Measurements from ENCODE around the gene STARD8.
"Not testable (repeated sequence)": the region's sequence is repeated elsewhere in the genome, so short reads cannot be mapped to it uniquely, and the experiment has no call there.

STARD8 gene

GRCh38 chrX:68686097-68686977 lies 38.9 kb downstream of the STARD8 start:
- H3K9me3 ChIP-seq (ENCODE audit: control insufficient read depth in 5 of 5, low read length in 5 of 5), result peaks cover 0 to 3% (median 0%) of the 10 kb centered on the region in 5 donors
- H3K27ac ChIP-seq (ENCODE audit: low read depth, low read length), result peak overlapping the region; percentile 35
- H3K36me3 ChIP-seq (ENCODE audit: control insufficient read depth in 5 of 5, insufficient read depth in 5 of 5, low read length in 5 of 5), result no peaks in the 10 kb centered on the region
- peaks cover 0 to 49% (median 9%) of the 10 kb centered on the region in 5 donors for H3K4me1 ChIP-seq (ENCODE audit: control insufficient read depth in 5 of 5, insufficient read depth in 5 of 5, low read length in 5 of 5)
- peaks cover 0 to 25% (median 10%) of the 10 kb centered on the region in 5 donors for H3K27me3 ChIP-seq (ENCODE audit: control insufficient read depth in 5 of 5, insufficient read depth in 4 of 5, low read length in 5 of 5)
- H3K4me3 ChIP-seq (ENCODE audit: low read depth in 1 of 5, low read length in 5 of 5), result peak overlapping the region; percentile 42 to 60 (median 43)
- peak overlapping the region in 1 of 5 donors; percentile 57 for H3K9ac ChIP-seq (ENCODE audit: low read length in 5 of 5)

DNA sequence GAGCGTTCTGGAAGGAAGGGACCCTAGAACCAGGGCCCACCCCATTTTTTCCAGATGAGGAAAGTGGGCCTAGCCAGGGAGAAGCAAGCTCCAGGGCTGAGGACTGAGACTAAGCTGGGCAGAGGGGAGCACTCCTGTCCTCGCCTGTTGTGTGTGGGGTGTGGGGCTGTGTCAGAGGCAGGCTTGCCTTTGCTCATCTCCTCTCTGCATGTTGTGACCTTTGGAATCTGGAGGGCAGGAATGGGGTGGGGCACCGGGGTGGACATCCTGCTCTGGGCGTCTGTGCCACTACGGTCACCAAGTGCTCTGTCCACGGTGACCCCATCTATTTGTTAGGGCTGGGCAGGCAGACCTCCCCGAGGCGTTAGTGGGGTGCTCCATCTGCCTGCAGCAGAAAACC lies 41.5 kb downstream of the STARD8 start:
- not testable (repeated sequence) for H3K9me3 ChIP-seq (ENCODE audit: control insufficient read depth in 5 of 5, low read length in 5 of 5); H3K4me3 ChIP-seq (ENCODE audit: low read depth in 1 of 5, low read length in 5 of 5); H3K36me3 ChIP-seq (ENCODE audit: control insufficient read depth in 5 of 5, insufficient read depth in 5 of 5, low read length in 5 of 5); H3K9ac ChIP-seq (ENCODE audit: low read length in 5 of 5); H3K27ac ChIP-seq (ENCODE audit: low read depth, low read length)
- Histone ChIP-seq H3K4me1 (ENCODE audit: control insufficient read depth in 5 of 5, insufficient read depth in 5 of 5, low read length in 5 of 5) (peaks cover 0 to 45% (median 9%) of the 10 kb centered on the region in 5 donors), H3K27me3 (ENCODE audit: control insufficient read depth in 5 of 5, insufficient read depth in 4 of 5, low read length in 5 of 5) (peaks cover 0 to 17% (median 7%) of the 10 kb centered on the region in 5 donors)

DNA sequence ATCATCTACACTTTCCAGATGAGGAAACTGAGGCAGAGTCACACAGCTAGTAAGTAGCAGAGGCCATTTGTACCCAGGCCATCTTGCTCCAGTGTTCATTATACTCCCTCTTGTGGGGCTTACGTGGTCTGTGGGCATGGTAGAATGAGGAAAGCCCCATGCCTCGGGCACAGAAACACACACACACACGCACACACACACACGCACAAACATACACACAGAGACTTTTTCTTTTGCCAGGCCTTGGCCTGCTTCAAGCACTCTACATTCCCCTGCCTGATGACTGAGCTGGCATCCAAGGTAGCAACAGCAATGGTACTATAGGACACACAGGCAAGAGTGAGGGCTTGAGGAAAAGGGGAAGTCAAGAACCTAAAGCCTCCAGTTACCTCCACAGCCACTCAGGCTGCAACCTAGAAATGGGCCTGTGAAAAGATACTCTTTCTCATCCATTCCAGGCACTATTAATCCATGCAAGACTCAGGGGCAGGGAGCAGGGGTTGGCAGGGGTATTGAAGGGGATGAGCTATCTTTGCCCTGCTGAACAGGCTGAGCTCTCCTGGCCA lies 43.6 kb downstream of the STARD8 start:
- no peak overlapping the region for H3K4me3 ChIP-seq (ENCODE audit: low read depth in 1 of 5, low read length in 5 of 5)
- no peak overlapping the region for H3K9ac ChIP-seq (ENCODE audit: low read length in 5 of 5)
- peaks cover 0 to 11% (median 7%) of the 10 kb centered on the region in 5 donors for H3K27me3 ChIP-seq (ENCODE audit: control insufficient read depth in 5 of 5, insufficient read depth in 4 of 5, low read length in 5 of 5)

DNA sequence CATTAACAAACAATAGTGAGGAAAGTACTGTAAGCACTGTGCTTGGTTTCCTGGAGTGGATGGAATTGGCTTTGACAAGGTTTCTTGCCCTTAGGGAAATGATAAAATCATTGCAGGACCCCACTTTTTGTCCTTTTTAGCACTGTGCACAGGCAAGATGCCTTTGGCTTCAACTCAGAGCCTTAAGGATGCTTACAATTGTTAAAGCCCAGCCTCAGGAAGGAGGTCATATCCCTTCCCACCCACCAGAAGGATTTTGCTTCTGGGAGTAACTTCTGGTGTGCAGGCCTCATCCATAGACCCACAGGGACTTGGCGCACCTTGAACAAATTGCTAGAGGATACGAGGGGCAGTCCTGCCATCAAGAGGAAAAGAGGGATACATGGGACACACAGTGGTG lies 44.5 kb downstream of the STARD8 start:
- no peak overlapping the region for H3K4me3 ChIP-seq (ENCODE audit: low read depth in 1 of 5, low read length in 5 of 5)
- H3K27me3 ChIP-seq (ENCODE audit: control insufficient read depth in 5 of 5, insufficient read depth in 4 of 5, low read length in 5 of 5), result peaks cover 0 to 11% (median 6%) of the 10 kb centered on the region in 5 donors
- no peak overlapping the region for H3K9ac ChIP-seq (ENCODE audit: low read length in 5 of 5)
- no peaks in the 10 kb centered on the region for H3K36me3 ChIP-seq (ENCODE audit: control insufficient read depth in 5 of 5, insufficient read depth in 5 of 5, low read length in 5 of 5)
- H3K4me1 ChIP-seq (ENCODE audit: control insufficient read depth in 5 of 5, insufficient read depth in 5 of 5, low read length in 5 of 5), result peaks cover 0 to 32% (median 5%) of the 10 kb centered on the region in 5 donors
- no peak overlapping the region for H3K27ac ChIP-seq (ENCODE audit: low read depth, low read length)
- no peaks in the 10 kb centered on the region for H3K9me3 ChIP-seq (ENCODE audit: control insufficient read depth in 5 of 5, low read length in 5 of 5)

More for the DNA sequence above, 43.6 kb downstream of the STARD8 start:
- Histone ChIP-seq H3K27ac (ENCODE audit: low read depth, low read length) (peak overlapping the region; percentile 30), H3K9me3 (ENCODE audit: control insufficient read depth in 5 of 5, low read length in 5 of 5) (no peaks in the 10 kb centered on the region), H3K36me3 (ENCODE audit: control insufficient read depth in 5 of 5, insufficient read depth in 5 of 5, low read length in 5 of 5) (no peaks in the 10 kb centered on the region), H3K4me1 (ENCODE audit: control insufficient read depth in 5 of 5, insufficient read depth in 5 of 5, low read length in 5 of 5) (peaks cover 0 to 34% (median 13%) of the 10 kb centered on the region in 5 donors)

- no peaks in the 10 kb centered on the region for H3K36me3 ChIP-seq (ENCODE audit: control insufficient read depth in 5 of 5, insufficient read depth in 5 of 5, low read length in 5 of 5)
- H3K27ac ChIP-seq (ENCODE audit: low read depth, low read length), result no peak overlapping the region
- H3K9ac ChIP-seq (ENCODE audit: low read length in 5 of 5), result no peak overlapping the region
- H3K4me1 ChIP-seq (ENCODE audit: control insufficient read depth in 5 of 5, insufficient read depth in 5 of 5, low read length in 5 of 5), result peaks cover 0 to 37% (median 5%) of the 10 kb centered on the region in 5 donors
- H3K27me3 ChIP-seq (ENCODE audit: control insufficient read depth in 5 of 5, insufficient read depth in 4 of 5, low read length in 5 of 5), result peaks cover 0 to 11% (median 4%) of the 10 kb centered on the region in 5 donors
- no peaks in the 10 kb centered on the region for H3K9me3 ChIP-seq (ENCODE audit: control insufficient read depth in 5 of 5, low read length in 5 of 5)
- H3K4me3 ChIP-seq (ENCODE audit: low read depth in 1 of 5, low read length in 5 of 5), result no peak overlapping the region
These were observed 45.2 kb downstream of the STARD8 start for GRCh38 chrX:68692651-68693050.

DNA sequence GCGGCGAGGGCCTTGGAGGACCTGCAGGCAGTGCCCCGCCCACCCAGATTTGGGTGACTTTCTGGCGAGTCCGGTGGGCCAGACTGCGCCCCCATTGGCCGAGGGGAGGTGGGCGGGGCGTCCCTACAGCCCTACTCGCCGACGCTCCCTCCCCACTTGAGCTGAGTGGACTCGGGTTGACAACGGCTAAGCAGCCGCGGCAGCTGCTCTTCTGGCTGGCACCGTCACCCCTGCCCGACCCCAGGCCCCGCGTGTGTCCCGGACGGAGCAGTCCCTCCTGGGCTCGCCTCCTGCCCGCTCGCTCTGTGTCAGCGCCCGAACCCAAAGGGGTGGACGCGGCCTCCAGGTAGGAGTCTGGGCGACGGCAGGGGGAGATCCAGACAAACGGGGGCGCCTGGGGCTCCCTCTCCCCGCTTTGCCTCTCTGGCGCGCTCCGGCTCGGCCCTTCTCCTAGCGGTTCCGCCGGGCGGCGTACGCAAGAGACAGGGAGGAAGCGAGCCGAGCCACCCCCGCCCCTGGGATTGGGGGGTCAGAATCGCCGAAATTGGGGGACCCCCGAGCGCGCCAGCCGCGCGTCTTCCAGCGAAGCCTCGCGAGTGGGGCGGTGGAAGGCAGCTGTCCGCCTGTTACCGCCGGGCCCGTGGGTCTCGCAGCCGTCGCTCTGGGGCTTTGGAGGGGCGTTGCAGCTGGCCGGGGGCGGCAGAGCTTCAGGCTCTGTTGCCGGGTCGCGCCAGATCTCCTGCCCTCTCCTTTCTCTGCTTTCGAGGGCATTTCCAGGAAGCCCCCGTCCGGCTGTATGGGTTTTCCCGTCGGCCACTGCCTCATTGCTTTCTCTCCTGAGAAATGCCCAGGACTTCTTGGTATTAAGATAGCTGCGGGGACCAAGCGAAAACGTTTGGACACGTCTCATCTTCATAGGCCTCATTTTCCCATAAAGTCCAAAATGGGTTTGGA lies 46.3 kb downstream of the STARD8 start:
- Histone ChIP-seq H3K27me3 (ENCODE audit: control insufficient read depth in 5 of 5, insufficient read depth in 4 of 5, low read length in 5 of 5) (peaks cover 0 to 9% (median 3%) of the 10 kb centered on the region in 5 donors), H3K27ac (ENCODE audit: low read depth, low read length) (peak overlapping the region; percentile 69), H3K9ac (ENCODE audit: low read length in 5 of 5) (peak overlapping the region in 4 of 5 donors; percentile 64 to 76 (median 68)), H3K36me3 (ENCODE audit: control insufficient read depth in 5 of 5, insufficient read depth in 5 of 5, low read length in 5 of 5) (no peaks in the 10 kb centered on the region), H3K4me3 (ENCODE audit: low read depth in 1 of 5, low read length in 5 of 5) (peak overlapping the region; percentile 51 to 69 (median 61)), H3K9me3 (ENCODE audit: control insufficient read depth in 5 of 5, low read length in 5 of 5) (no peaks in the 10 kb centered on the region), H3K4me1 (ENCODE audit: control insufficient read depth in 5 of 5, insufficient read depth in 5 of 5, low read length in 5 of 5) (peaks cover under 1 to 48% (median 6%) of the 10 kb centered on the region in 5 donors)

GRCh38 chrX:68694435-68695205 lies 47.2 kb downstream of the STARD8 start:
- H3K9ac ChIP-seq (ENCODE audit: low read length in 5 of 5), result peak overlapping the region in 4 of 5 donors; percentile 64 to 76 (median 68)
- H3K27ac ChIP-seq (ENCODE audit: low read depth, low read length), result peak overlapping the region; percentile 69

GRCh38 chrX:68695206-68695845 lies 47.9 kb downstream of the STARD8 start:
- Histone ChIP-seq H3K27ac (ENCODE audit: low read depth, low read length) (peak overlapping the region; percentile 69), H3K4me1 (ENCODE audit: control insufficient read depth in 5 of 5, insufficient read depth in 5 of 5, low read length in 5 of 5) (peaks cover 4 to 64% (median 15%) of the 10 kb centered on the region in 5 donors), H3K27me3 (ENCODE audit: control insufficient read depth in 5 of 5, insufficient read depth in 4 of 5, low read length in 5 of 5) (peaks cover 0 to 21% (median 4%) of the 10 kb centered on the region in 5 donors), H3K9ac (ENCODE audit: low read length in 5 of 5) (peak overlapping the region in 3 of 5 donors; percentile 17 to 49 (median 26)), H3K36me3 (ENCODE audit: control insufficient read depth in 5 of 5, insufficient read depth in 5 of 5, low read length in 5 of 5) (no peaks in the 10 kb centered on the region), H3K9me3 (ENCODE audit: control insufficient read depth in 5 of 5, low read length in 5 of 5) (no peaks in the 10 kb centered on the region), H3K4me3 (ENCODE audit: low read depth in 1 of 5, low read length in 5 of 5) (peak overlapping the region in 4 of 5 donors; percentile 31 to 69 (median 63))

More at GRCh38 chrX:68694435-68695205, 47.2 kb downstream of the STARD8 start:
- Histone ChIP-seq H3K27me3 (ENCODE audit: control insufficient read depth in 5 of 5, insufficient read depth in 4 of 5, low read length in 5 of 5) (peaks cover 0 to 14% (median 4%) of the 10 kb centered on the region in 5 donors), H3K9me3 (ENCODE audit: control insufficient read depth in 5 of 5, low read length in 5 of 5) (no peaks in the 10 kb centered on the region), H3K4me3 (ENCODE audit: low read depth in 1 of 5, low read length in 5 of 5) (peak overlapping the region; percentile 51 to 69 (median 61)), H3K36me3 (ENCODE audit: control insufficient read depth in 5 of 5, insufficient read depth in 5 of 5, low read length in 5 of 5) (no peaks in the 10 kb centered on the region), H3K4me1 (ENCODE audit: control insufficient read depth in 5 of 5, insufficient read depth in 5 of 5, low read length in 5 of 5) (peaks cover 4 to 57% (median 13%) of the 10 kb centered on the region in 5 donors)
